NCI-H2227 treated with DMSO at 0.1 percent for 48 hours (cell line): ENCODE results near the gene PPARGC1A.

Experiments
- DNase-seq: peaks from one replicate; lab custom pipeline; 2025; lab: John Stamatoyannopoulos, UW

Gene PPARGC1A

DNA sequence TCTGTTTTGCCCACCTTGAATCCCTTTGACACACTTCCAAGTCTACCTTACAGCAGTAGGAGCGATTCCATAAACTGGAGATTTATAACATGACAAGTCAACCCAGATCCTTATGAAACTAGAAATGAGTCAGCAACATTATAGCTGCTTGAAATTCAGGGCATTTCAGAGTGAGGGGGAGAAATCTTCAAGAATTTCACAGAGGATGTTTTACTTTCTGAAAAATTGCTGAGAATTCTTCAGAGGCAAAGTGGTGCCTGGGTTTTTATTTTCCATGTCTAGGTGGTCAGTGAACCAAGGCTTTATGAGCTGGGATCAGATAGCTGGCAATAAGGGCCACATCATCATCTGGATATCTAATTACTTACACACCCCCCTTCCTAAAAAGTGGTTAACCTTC lies 119.8 kb downstream of the PPARGC1A start:
- DNase-seq = no peak

DNA sequence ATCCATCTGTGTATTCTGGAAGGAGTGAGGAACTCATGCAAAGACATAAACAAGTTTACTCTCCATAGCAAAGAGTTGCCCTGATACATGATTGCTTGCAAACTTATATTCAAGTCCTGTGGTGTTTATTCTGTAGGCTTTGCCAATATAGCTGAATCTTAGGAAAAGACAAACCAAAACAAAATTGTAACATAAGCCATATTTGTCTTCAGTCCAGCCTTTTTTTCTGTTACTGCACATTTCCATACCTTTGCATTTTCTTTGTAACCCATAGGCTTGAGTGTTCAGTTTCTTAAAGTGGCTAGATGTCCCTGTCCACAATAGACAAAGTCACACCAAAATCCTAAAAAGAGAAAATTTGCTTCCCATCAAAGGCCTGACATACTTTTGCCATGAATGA lies 120.4 kb downstream of the PPARGC1A start:
- no peak for DNase-seq

- DNase-seq = no peak
Observed at GRCh38 chr4:23768541-23768940, 121.3 kb downstream of the PPARGC1A start.

GRCh38 chr4:23766344-23766743 lies 123.5 kb downstream of the PPARGC1A start:
- no peak for DNase-seq

DNA sequence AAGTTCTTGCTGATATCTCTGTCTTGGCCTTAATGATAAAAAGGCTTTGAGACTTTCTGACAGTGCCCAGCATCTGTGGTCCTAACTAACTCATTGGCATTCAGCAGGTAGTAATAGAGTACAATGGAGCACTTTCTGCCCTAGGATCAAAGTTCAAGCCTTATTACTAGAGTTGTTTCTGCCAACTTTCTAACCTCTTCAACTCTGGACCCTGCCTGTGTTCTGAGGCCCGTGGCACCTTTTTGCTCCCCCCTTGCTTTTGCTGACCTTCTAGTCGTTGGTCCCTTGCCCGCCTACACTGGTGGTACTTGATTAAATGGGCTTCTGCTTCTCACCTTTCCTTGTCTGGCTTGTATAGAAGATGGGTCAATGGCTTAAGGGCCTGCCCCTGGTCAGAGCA lies 126.3 kb downstream of the PPARGC1A start:
- DNase-seq = no peak

DNA sequence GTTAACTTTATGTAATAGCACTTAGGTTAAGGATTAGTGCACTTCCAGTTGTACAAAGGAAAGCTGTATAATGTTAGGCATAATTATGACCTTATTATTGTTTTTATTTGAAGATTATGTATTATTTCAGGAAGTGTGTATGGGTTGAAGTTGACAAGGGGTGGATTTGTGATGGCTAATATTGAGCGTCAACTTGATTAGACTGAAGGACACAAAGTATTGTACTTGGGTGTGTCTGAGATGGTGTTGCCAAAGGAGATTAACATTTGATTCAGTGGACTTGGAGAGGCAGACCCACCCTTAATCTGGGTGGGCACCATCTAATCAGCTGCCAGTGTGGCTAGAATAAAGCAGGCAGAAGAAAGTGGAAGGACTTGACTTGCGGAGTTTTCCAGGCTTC lies 127.3 kb downstream of the PPARGC1A start:
- no peak for DNase-seq

GRCh38 chr4:23759066-23759465 lies 130.8 kb downstream of the PPARGC1A start:
- no peak for DNase-seq

GRCh38 chr4:23754688-23755087 lies 135.2 kb downstream of the PPARGC1A start:
- no peak for DNase-seq

DNA sequence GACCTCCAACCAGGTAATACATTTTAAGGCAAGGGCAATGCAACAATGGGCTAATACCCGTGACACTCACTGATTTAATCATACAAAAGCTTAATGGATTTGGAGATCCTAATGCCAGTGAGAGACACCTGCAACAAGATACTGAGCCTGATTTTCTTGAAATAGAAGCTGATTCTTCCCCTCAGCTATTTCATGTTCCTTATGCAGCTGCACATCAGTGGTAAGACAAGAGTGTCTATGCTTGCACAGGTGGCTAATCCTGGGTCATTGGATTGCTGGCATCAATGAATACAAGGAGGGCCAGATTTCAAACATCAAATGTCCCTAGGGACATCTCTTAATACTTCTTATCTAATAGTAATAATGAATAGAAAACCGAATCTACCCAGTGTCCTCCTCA lies 139.7 kb downstream of the PPARGC1A start:
- DNase-seq = no peak

DNA sequence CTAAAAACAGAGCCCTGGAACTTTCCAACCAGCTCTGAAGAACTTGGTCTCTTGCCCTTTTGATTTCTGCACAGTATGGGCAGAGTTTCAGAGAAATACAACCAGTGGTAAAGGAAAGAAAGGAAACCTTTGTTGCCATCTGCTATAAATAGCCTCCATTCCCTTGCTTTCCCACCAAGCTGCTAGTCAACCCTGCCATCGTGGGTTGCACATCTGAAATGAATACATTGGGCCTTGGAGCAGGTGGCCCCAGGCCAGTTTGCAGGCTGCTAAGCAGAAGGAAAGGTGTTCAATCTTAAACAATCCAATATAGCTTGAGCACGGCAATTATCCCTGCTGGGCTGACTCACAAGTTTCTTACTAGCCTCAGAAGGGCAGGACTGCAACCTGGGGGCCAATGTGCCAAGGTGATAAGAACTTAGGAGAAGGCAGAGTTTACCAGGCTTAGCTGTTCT lies 142.5 kb downstream of the PPARGC1A start:
- no peak for DNase-seq

DNA sequence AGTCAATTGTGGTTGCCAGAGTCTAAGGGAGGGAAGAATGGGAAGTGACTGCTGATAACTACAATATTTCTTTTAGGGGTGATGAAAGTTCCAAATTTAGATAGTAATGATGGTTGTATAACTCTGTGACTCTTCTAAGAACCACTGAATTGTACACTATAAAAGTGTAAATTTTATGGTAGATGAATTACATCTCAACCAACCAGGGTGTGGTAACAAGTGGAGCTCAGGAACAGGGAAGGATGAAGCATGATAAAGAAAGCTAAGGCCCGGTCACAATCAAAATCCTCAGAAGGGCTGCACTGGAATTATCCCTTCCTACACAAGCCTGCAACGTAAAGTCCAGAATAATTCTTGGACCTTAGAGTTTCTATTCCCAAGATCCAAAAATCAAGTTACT lies 143.2 kb downstream of the PPARGC1A start:
- DNase-seq = no peak

GRCh38 chr4:23746027-23746426 lies 143.8 kb downstream of the PPARGC1A start:
- no peak for DNase-seq

DNA sequence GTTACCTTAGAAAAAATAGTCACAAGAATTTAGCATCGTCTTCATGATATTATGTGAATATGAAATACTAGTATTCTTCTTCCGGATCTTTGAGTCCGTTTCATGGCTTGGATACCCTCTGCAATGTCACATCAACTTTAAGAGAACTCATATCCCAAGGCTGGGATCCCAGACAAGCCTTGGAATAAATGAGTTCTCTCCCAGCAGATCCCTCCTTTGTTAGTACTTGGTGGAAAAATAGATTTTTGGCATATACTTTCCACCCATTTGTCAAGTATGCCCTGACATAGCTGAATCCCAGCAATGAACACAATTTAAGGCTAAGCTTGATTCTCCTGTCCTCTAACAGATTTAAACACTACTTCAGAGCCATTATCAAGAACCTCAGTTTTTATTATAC lies 144.5 kb downstream of the PPARGC1A start:
- no peak for DNase-seq
